Mucosa of descending colon (tissue), 3 donors: ENCODE data around the gene BTN1A1. TPM values are rescaled to one million over a fixed set of nuclear protein-coding genes. Genes with fewer than 3 reads are reported as not detected.

ENCODE experiments used
- ATAC-seq: fragments of 200-7000 bp; cut with Tn5 transposase; one replicate; pipeline ENCODE4 v1.9.1; 2020; ENCODE audit warnings: mild to moderate bottlenecking, moderate library complexity
- DNase-seq, 3 donors: peaks; one replicate each; pipeline ENCODE4 v3.0.0-alpha.2; 2020
- H3K36me3 ChIP-seq: fragments of 200-600 bp; one replicate; pipeline ENCODE4 v1.8.0; 2021; ENCODE audit warnings: low read depth, mild to moderate bottlenecking
- H3K4me1 ChIP-seq: fragments of 200-600 bp; one replicate; pipeline ENCODE4 v1.8.0; 2021; ENCODE audit warnings: low read depth, mild to moderate bottlenecking
- H3K4me3 ChIP-seq: fragments of 200-600 bp; one replicate; pipeline ENCODE4 v1.8.0; 2021; ENCODE audit warnings: mild to moderate bottlenecking
- H3K9me3 ChIP-seq: fragments of 200-600 bp; one replicate; pipeline ENCODE4 v1.8.0; 2021; ENCODE audit warnings: mild to moderate bottlenecking
- intact Hi-C, 2 donors: fragments of 100-400 bp; cut with DNase I in 1 of 2; cut with micrococcal nuclease in 1 of 2; formaldehyde crosslinking; loops; one replicate each; pipeline versions ENCODE4 v1.11.0 to v1.11.1; 2022; cut with DNase I, micrococcal nuclease
- total RNA-seq, 3 donors: library from RNA; stranded (reverse); fragmentation: NEBNext Ultra II Directional in 2 of 3; extraction: Animal tissue kit (Norgen Biotek cat#: 25700) in 2 of 3; gene quantifications; one replicate each; pipeline versions ENCODE4 v1.2.1 to v1.2.4, GENCODE V29; 2021 to 2023
- TF ChIP-seq, protein P1 (sequence below): fragments of 200-600 bp; IDR thresholded peaks from one replicate; pipeline ENCODE4 v1.8.0; 2022; ENCODE audit warnings: antibody characterized with exemption, mild to moderate bottlenecking
- donor health status: DM: no; HTN: no; CAD: no; lungs with moderate emphysema.
- donor health status: DM: no; HTN: no; CAD: no.
- donor health status: DM: no; HTN: yes; CAD: no.

The BTN1A1 gene
- total RNA-seq, 3 donors from 2014 or later: not detected

DNA sequence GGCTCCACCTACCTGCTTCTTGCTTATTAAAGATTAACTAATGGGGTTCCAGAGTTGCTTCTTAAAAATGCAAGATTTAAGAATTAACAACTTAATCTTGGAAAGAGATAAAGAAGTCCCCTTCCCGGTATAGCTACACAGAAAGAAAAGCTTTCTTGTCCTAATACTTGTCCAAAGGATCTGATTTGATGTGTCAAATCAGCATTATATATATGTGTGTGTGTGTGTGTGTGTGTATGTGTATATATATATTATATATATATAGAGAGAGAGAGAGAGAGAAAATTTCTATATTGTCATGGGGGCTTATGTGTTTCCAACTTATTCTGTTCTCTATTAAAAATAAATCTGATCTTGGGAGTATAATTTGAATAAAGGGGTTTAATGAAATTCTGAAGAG lies 33.4 kb downstream of the BTN1A1 start:
- DNase-seq: no peak
- Histone ChIP-seq H3K36me3 (no peaks in the 10 kb centered on the region), H3K4me1 (peaks cover 4% of the 10 kb centered on the region), H3K4me3 (no peak overlapping the region), H3K9me3 (no peaks in the 10 kb centered on the region)
- no peak for ATAC-seq
- TF ChIP-seq, protein P1, sequence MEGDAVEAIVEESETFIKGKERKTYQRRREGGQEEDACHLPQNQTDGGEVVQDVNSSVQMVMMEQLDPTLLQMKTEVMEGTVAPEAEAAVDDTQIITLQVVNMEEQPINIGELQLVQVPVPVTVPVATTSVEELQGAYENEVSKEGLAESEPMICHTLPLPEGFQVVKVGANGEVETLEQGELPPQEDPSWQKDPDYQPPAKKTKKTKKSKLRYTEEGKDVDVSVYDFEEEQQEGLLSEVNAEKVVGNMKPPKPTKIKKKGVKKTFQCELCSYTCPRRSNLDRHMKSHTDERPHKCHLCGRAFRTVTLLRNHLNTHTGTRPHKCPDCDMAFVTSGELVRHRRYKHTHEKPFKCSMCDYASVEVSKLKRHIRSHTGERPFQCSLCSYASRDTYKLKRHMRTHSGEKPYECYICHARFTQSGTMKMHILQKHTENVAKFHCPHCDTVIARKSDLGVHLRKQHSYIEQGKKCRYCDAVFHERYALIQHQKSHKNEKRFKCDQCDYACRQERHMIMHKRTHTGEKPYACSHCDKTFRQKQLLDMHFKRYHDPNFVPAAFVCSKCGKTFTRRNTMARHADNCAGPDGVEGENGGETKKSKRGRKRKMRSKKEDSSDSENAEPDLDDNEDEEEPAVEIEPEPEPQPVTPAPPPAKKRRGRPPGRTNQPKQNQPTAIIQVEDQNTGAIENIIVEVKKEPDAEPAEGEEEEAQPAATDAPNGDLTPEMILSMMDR: no peak
- intact Hi-C loops: no loop called here

DNA sequence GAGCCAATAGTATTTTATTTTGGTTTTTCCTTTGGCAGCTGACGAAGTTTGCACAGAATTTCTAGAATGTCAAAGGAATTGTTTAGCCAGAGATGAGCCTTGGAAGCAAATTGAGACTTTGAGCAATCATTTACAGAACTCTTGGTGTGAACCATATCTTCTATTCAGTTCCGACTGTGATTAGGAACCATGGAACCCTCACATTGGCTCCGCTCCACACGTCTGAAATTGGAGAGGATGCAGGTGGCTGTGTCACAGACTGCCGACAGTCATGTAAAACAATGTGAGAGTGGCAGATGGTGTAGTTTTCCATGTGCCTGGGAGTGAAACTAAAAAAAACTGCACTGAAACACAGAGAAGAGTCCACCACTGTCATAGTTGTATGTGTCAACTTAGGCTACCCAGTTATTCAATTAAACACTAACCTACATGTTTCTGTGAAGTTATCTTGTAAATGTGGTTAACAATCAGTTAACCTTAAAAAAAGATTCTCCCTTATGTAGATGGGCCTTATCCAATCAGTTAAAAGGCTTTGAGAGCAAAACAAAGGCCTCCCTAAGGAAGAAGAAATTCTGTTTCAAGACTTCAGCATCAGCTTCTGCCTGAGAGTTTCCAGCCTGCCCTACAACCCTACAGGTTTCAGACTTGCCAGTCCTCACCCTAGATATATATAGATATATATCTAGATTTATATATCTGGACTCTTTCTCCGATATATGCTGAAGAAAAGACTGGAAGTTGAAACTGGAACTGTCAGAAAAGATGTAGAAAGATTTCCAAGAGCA lies 34.8 kb downstream of the BTN1A1 start:
- Histone ChIP-seq H3K36me3 (no peaks in the 10 kb centered on the region), H3K9me3 (no peaks in the 10 kb centered on the region), H3K4me3 (no peak overlapping the region), H3K4me1 (peaks cover 7% of the 10 kb centered on the region)
- TF ChIP-seq, protein P1: no peak
- intact Hi-C loops: no loop called here
- no peak for DNase-seq
- ATAC-seq: no peak

DNA sequence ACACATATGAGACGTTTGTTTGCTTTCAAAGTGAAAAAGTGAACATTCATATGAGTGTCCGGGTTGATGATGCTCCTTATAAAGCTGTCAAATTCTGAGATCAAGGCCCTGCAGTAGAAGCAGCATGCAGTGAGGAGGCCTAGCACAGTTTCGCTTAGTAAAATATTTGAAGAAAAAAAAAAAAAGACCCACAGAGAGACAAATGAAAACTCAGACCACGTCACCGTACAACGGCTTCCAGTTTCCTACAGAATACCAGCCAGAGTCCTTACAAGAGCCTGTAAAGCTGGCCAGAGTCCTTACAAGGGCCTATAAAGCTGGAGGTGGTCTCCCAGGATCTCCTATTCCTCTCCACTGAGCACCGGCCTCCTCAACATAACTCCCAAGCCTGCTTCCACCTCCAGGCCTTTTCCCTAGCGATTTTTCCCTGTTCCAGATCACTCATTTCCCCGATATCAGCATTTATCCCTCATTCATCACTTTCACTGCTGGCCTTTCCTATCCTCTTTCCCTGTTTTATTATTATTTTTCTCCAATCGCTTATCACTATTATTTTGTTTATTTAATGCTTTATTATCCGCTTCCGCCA lies 36.6 kb downstream of the BTN1A1 start:
- no peaks in the 10 kb centered on the region for H3K9me3 ChIP-seq
- no peaks in the 10 kb centered on the region for H3K36me3 ChIP-seq
- intact Hi-C loops: no loop called here
- TF ChIP-seq, protein P1: no peak
- ATAC-seq: no peak
- peak overlapping the region; percentile 84 for H3K4me3 ChIP-seq
- peaks cover 7% of the 10 kb centered on the region for H3K4me1 ChIP-seq
- DNase-seq: peak in 1 of 3 donors; percentile 53

DNA sequence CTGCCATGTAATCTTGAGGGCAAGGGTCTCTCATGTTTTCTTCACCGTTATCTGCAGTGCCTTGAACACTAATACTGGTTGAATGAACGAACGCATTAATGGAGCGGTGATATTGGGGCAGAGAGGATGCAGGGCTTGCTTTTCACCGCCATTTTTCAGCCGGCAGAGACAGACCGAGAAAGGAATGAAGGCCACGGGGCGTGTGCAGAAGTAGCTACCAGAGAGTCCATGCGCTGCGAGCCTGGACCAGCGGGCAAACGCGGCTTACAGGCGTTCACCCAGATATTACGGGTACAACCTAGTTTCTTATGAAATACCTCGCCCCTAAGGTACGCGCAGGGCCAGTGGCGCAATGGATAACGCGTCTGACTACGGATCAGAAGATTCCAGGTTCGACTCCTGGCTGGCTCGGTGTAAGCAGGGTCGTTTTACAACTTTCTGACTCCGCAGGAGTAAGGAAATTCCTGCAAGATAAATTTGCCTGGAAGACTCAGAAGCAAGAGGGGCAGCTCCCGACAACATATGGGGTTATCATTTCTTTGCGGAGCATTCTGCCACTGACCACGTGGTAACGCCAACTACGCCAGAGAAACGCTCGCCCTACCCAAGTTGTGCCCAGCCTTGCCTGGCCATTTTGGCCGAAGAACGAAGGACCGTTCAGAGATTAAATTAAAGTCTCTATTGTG lies 37.2 kb downstream of the BTN1A1 start:
- ATAC-seq (peak; percentile 75), DNase-seq (peak; percentile 87 to 94 (median 92))
- no peaks in the 10 kb centered on the region for H3K36me3 ChIP-seq
- H3K9me3 ChIP-seq: no peaks in the 10 kb centered on the region
- intact Hi-C loops: no loop called here
- peaks cover 7% of the 10 kb centered on the region for H3K4me1 ChIP-seq
- H3K4me3 ChIP-seq: peak overlapping the region; percentile 84
- TF ChIP-seq, protein P1: no peak

DNA sequence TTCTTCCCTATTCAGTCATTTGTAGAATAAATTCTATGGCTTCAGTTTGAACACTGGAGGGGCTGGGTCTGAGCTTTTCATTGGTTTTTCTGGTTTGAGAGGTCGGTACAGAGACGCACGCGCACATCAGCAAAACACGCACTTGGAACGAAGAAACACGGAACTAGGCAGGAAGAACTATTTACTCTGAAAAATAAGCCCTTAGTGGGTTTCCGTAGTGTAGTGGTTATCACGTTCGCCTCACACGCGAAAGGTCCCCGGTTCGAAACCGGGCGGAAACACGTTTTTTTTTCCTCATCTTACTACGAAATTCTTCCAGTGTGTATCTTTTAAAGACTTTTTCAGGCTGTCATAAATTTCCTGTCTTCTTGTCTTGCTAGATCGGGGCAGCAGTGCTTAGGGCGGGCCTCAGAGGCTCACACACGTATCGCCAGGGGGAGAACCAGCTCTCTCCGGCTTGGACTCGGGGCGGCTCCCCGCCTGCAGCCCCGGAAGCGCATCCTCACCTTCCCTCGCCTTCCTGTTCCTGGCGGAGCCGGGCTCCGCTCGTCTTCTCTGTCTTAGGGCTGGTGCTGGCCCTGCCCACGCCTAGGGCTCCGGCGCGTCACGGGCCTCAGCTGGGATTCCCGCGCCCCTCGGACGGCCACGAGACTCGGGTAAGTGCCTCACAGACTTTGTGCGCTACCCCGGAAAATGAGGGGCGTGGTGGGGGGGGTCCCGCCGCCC lies 37.9 kb downstream of the BTN1A1 start, which contains the start of gene HMGN4:
HMGN4 (plus strand) TSS at position 521 of the 726 bp plus-strand sequence. CDS start 6,841 bp downstream, outside the sequence.
- no peaks in the 10 kb centered on the region for H3K9me3 ChIP-seq
- intact Hi-C loops: no loop called here
- TF ChIP-seq, protein P1: no peak
- peak within 1 kb of the TSS; percentile 84 for H3K4me3 ChIP-seq
- H3K36me3 ChIP-seq: no peaks in the 10 kb centered on the region
- DNase-seq: peak; percentile 88 to 94 (median 89)
- ATAC-seq: peak; percentile 90
- peaks cover 7% of the 10 kb centered on the region for H3K4me1 ChIP-seq
